ENCODE measurements around the gene TMED4. TPM values are rescaled to one million over a fixed set of nuclear protein-coding genes. Genes with fewer than 3 reads are reported as not detected.

TMED4 gene
- total and polyA plus RNA-seq, 10 of the 15 experiments (the other 5 are each of a cell fraction or from before 2014, with no cell fraction given): 20.8 to 71.3 (median 51.0) TPM

- TF ChIP-seq HSF1 (IDR thresholded peaks at IDR 0.05; ENCODE audit: low read depth, low read length) (no peak), SMAD5 (IDR thresholded peaks at IDR 0.05; ENCODE audit: low read depth) (no peak), TARDBP (IDR thresholded peaks at IDR 0.05; ENCODE audit: borderline replicate concordance) (no peak), HCFC1 (IDR thresholded peaks at IDR 0.05; ENCODE audit: low read length) (no peak), RAD21 (IDR thresholded peaks at IDR 0.05; ENCODE audit: insufficient read depth, low read depth, low read length) (no peak), EED (IDR thresholded peaks at IDR 0.05; ENCODE audit: low read depth) (no peak), MYB (IDR thresholded peaks at IDR 0.05; ENCODE audit: borderline replicate concordance, low read depth, low read length) (no peak), SMARCA5 (IDR thresholded peaks at IDR 0.05) (no peak)
- TF ChIP-seq, protein P1, sequence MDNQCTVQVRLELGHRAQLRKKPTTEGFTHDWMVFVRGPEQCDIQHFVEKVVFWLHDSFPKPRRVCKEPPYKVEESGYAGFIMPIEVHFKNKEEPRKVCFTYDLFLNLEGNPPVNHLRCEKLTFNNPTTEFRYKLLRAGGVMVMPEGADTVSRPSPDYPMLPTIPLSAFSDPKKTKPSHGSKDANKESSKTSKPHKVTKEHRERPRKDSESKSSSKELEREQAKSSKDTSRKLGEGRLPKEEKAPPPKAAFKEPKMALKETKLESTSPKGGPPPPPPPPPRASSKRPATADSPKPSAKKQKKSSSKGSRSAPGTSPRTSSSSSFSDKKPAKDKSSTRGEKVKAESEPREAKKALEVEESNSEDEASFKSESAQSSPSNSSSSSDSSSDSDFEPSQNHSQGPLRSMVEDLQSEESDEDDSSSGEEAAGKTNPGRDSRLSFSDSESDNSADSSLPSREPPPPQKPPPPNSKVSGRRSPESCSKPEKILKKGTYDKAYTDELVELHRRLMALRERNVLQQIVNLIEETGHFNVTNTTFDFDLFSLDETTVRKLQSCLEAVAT (IDR thresholded peaks at IDR 0.05): no peak
- TF ChIP-seq, protein P2, sequence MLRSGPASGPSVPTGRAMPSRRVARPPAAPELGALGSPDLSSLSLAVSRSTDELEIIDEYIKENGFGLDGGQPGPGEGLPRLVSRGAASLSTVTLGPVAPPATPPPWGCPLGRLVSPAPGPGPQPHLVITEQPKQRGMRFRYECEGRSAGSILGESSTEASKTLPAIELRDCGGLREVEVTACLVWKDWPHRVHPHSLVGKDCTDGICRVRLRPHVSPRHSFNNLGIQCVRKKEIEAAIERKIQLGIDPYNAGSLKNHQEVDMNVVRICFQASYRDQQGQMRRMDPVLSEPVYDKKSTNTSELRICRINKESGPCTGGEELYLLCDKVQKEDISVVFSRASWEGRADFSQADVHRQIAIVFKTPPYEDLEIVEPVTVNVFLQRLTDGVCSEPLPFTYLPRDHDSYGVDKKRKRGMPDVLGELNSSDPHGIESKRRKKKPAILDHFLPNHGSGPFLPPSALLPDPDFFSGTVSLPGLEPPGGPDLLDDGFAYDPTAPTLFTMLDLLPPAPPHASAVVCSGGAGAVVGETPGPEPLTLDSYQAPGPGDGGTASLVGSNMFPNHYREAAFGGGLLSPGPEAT (IDR thresholded peaks at IDR 0.05; ENCODE audit: low read depth): no peak
These were observed 27.8 kb upstream of the TMED4 start (continued) for GRCh38 chr7:44609829-44610228.
